ENCODE results near the gene HTR1D.

The HTR1D gene

DNA sequence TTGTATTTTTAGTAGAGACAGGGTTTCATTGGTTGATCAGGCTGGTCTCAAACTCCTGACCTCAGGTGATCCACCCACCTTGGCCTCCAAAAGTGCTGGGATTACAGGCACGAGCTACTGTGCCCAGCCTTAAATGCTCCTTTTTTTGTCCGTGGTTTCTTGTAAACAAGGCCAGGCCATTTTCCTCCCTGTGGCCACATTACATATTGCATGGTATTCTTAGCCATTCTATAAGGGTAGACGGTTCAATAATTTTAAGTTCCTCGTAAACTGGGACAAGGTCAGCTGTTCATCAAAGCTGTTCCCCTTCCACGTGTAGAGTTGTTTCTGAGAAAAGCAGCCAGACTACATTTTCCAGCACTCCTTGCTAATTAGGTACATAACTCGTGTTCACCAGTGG lies 38.4 kb downstream of the HTR1D start:
- peaks cover 4% of the 10 kb centered on the region for H3K9me3 Mint-ChIP-seq
- H3K4me1 Mint-ChIP-seq = peaks cover 24% of the 10 kb centered on the region
- no peak overlapping the region for H3K27ac Mint-ChIP-seq
- no peak overlapping the region for H3K4me3 Mint-ChIP-seq
- peaks cover 32% of the 10 kb centered on the region for H3K27me3 Mint-ChIP-seq
- DNase-seq (no peak), ATAC-seq (no peak)
- no peaks in the 10 kb centered on the region for H3K36me3 Mint-ChIP-seq (ENCODE audit: low read depth)

GRCh38 chr1:23178414-23178813 lies 38.9 kb downstream of the HTR1D start:
- no peak overlapping the region for H3K27ac Mint-ChIP-seq
- H3K4me3 Mint-ChIP-seq = peak overlapping the region; percentile 52
- no peaks in the 10 kb centered on the region for H3K36me3 Mint-ChIP-seq (ENCODE audit: low read depth)

DNA sequence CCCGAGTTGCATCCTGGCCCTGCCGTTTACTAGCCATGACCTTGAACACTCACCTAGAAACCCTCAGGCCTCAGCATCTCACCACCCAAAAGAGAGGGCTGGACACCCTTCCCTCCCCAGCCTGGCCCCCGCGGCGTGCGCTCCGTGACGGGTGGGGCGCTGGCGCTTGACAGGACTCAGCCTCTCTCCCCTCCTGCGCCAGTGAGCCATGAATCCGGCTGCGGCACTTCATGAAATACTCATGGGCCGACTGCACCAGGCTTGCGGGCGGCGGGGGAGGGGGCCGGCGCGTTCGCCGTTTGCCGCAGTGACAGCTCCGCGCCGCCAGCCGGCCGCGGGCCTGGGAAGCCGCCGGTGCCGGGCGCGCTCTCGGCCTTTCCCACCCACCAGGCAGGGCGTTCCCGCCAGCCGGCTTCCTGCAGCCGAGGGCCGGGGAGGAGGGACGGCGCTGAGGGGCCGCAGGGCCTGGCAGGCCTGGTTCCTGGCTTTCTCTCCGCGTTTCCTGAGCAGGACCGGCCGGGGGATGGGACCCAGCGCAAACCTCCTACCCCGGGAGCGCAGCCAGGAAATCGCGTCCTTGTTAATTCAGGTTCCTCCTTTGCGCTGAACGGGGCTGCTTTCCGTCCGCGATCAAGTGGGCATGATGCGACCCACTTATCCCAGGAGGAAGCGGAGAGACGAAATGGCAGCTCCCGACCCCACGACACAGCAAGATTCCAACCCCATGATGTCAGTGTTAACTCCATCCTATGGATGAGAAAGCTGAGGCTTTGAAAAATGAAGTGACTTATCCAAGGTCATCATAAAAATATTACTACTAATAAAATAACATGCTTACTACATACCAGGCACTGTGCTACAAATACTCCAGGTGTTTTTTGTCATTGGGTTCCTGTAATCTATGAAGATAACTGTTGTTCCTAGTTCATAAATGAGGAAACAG lies 39.6 kb downstream of the HTR1D start:
- peaks cover 29% of the 10 kb centered on the region for H3K27me3 Mint-ChIP-seq
- peak; percentile 68 for ATAC-seq
- no peaks in the 10 kb centered on the region for H3K36me3 Mint-ChIP-seq (ENCODE audit: low read depth)
- peak overlapping the region; percentile 52 for H3K4me3 Mint-ChIP-seq
- H3K27ac Mint-ChIP-seq = no peak overlapping the region
- peaks cover 24% of the 10 kb centered on the region for H3K4me1 Mint-ChIP-seq
- peaks cover 4% of the 10 kb centered on the region for H3K9me3 Mint-ChIP-seq
- DNase-seq = peak; percentile 62

More at GRCh38 chr1:23178414-23178813, 38.9 kb downstream of the HTR1D start:
- ATAC-seq (no peak), DNase-seq (no peak)
- peaks cover 32% of the 10 kb centered on the region for H3K27me3 Mint-ChIP-seq
- peaks cover 24% of the 10 kb centered on the region for H3K4me1 Mint-ChIP-seq
- H3K9me3 Mint-ChIP-seq = peaks cover 4% of the 10 kb centered on the region

GRCh38 chr1:23177031-23177430 lies 40.3 kb downstream of the HTR1D start:
- H3K27ac Mint-ChIP-seq = no peak overlapping the region
- no peaks in the 10 kb centered on the region for H3K36me3 Mint-ChIP-seq (ENCODE audit: low read depth)

GRCh38 chr1:23174426-23175110 lies 42.7 kb downstream of the HTR1D start:
- no peak for ATAC-seq
- Mint-ChIP-seq H3K4me3 (no peak overlapping the region), H3K36me3 (ENCODE audit: low read depth) (no peaks in the 10 kb centered on the region), H3K4me1 (peaks cover 29% of the 10 kb centered on the region), H3K9me3 (peaks cover 4% of the 10 kb centered on the region), H3K27me3 (peaks cover 24% of the 10 kb centered on the region), H3K27ac (no peak overlapping the region)
- DNase-seq = no peak

More at GRCh38 chr1:23177031-23177430, 40.3 kb downstream of the HTR1D start:
- Mint-ChIP-seq H3K27me3 (peaks cover 26% of the 10 kb centered on the region), H3K9me3 (peaks cover 4% of the 10 kb centered on the region), H3K4me1 (peaks cover 24% of the 10 kb centered on the region), H3K4me3 (peak overlapping the region; percentile 52)
- DNase-seq (no peak), ATAC-seq (no peak)

GRCh38 chr1:23171181-23171755 lies 46.0 kb downstream of the HTR1D start:
- H3K27me3 Mint-ChIP-seq = peaks cover 5% of the 10 kb centered on the region
- H3K27ac Mint-ChIP-seq = no peak overlapping the region
- H3K4me1 Mint-ChIP-seq = peaks cover 36% of the 10 kb centered on the region
- no peak for ATAC-seq
- peaks cover 4% of the 10 kb centered on the region for H3K9me3 Mint-ChIP-seq
- no peak overlapping the region for H3K4me3 Mint-ChIP-seq
- H3K36me3 Mint-ChIP-seq (ENCODE audit: low read depth) = no peaks in the 10 kb centered on the region
- no peak for DNase-seq

DNA sequence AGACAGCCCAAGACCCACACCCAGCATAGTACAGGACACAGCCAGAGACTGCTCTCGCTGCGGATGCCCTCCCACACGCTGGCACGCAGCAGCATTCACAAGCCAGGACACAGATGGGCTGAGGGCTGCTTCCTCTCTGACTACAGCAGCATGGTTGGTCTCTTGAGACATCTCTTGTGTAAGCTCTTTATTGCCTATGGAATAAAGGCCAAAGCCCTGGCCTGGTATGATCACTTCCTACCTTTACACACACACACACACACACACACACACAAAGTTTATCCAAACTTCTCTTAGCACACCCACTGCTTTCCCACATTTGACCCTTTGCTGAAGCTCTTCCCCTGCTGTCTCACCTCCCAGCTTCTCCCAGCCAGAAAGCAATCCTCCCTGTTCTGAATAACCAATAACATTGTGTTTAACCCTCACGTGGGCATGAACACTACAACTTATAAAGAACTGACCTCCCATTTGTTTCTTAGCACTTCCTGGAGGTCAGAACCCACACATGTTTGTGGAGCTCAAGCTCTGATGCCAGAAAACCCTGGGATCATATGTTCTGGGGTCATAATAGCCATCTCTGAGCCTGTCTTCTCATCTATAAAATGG lies 47.5 kb downstream of the HTR1D start:
- peaks cover 41% of the 10 kb centered on the region for H3K4me1 Mint-ChIP-seq
- H3K27me3 Mint-ChIP-seq = no peaks in the 10 kb centered on the region
- ATAC-seq (peak; percentile 46), DNase-seq (peak; percentile 25)
- H3K9me3 Mint-ChIP-seq = peaks cover 4% of the 10 kb centered on the region
- peak overlapping the region; percentile 94 for H3K4me3 Mint-ChIP-seq
- no peaks in the 10 kb centered on the region for H3K36me3 Mint-ChIP-seq (ENCODE audit: low read depth)
- peak overlapping the region; percentile 0 for H3K27ac Mint-ChIP-seq

- no peak for ATAC-seq
- DNase-seq = no peak
- Mint-ChIP-seq H3K27ac (no peak overlapping the region), H3K4me1 (peaks cover 35% of the 10 kb centered on the region), H3K27me3 (no peaks in the 10 kb centered on the region), H3K9me3 (peaks cover under 1% of the 10 kb centered on the region), H3K4me3 (peak overlapping the region; percentile 94), H3K36me3 (ENCODE audit: low read depth) (no peaks in the 10 kb centered on the region)
Observed at GRCh38 chr1:23169195-23169575, 48.1 kb downstream of the HTR1D start.

DNA sequence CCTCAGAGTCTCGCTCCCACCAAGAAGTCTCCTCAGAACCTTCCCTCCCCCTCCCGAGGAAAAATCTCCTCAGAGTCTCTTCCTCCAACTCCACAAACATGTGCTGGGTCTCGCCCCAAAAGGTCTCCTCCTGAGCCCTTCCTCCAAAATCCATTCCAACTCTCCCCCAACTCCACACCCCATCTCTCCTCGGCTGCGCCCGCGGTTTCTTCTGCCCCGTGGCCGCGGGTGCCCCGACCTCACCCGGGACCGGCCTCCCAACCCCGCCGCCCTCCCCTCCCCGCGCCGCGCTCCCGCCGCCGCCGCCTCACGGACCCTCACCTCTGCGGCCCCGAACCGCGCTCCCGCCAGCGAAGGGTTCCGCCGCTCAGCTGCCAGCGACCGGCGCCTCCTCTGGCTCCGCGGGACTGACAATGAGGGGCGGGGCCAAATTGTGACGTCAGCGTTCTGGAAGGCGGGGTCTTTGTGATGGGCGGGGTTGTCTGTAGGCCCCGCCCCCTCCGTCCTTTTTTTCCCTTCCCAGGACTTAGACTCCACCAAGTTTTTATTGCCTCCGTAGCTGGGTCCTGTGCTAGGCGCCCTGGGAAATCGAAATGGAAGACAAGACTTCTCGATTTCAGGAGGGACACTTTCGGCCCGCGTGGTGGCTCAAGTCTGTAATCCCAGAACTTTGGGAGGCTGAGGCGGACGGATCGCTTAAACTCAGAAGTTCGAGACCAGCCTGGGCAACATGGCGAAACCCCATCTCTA lies 48.7 kb downstream of the HTR1D start, which contains the start of gene LUZP1:
TSS of gene LUZP1 (minus strand) at position 412 of the 750 bp plus-strand sequence.
- H3K27me3 Mint-ChIP-seq = no peaks in the 10 kb centered on the region
- DNase-seq (peak; percentile 88), ATAC-seq (peak; percentile 74)
- no peaks in the 10 kb centered on the region for H3K9me3 Mint-ChIP-seq
- H3K36me3 Mint-ChIP-seq (ENCODE audit: low read depth) = no peaks in the 10 kb centered on the region
- peak within 1 kb of the TSS; percentile 88 for H3K27ac Mint-ChIP-seq
- H3K4me3 Mint-ChIP-seq = peak within 1 kb of the TSS; percentile 94
- H3K4me1 Mint-ChIP-seq = peaks cover 33% of the 10 kb centered on the region

DNA sequence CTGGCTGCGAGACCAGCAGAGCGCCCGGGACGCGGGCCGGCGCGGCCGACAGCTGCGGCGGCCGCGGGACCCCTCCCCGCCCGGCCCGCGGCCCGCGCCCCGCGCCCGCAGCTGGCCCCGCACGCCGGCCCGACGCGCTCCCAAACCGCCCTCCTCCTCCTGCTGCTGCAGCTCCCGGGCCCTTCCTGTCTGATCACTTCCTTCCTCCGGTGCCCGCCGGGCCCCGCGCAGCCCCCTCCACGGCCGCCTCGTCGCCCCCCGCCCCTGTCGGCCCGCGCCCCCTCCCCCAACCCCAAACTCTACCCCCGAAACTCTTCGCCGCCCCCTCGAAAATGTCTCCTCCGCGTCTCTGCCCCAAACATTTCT lies 49.2 kb downstream of the HTR1D start:
- H3K36me3 Mint-ChIP-seq (ENCODE audit: low read depth) = no peaks in the 10 kb centered on the region
- peak overlapping the region; percentile 88 for H3K27ac Mint-ChIP-seq
- peak; percentile 31 for DNase-seq
- peaks cover 33% of the 10 kb centered on the region for H3K4me1 Mint-ChIP-seq
- peak overlapping the region; percentile 94 for H3K4me3 Mint-ChIP-seq
- H3K27me3 Mint-ChIP-seq = no peaks in the 10 kb centered on the region
- H3K9me3 Mint-ChIP-seq = no peaks in the 10 kb centered on the region
- ATAC-seq = peak; percentile 47

GRCh38 chr1:23167353-23168078 lies 49.8 kb downstream of the HTR1D start:
- Mint-ChIP-seq H3K4me3 (peak overlapping the region; percentile 94), H3K4me1 (peaks cover 33% of the 10 kb centered on the region), H3K9me3 (no peaks in the 10 kb centered on the region), H3K36me3 (ENCODE audit: low read depth) (no peaks in the 10 kb centered on the region), H3K27me3 (no peaks in the 10 kb centered on the region), H3K27ac (no peak overlapping the region)
- ATAC-seq (peak; percentile 22), DNase-seq (peak; percentile 43)

GRCh38 chr1:23166854-23167253 lies 50.4 kb downstream of the HTR1D start:
- ATAC-seq (no peak), DNase-seq (no peak)
- Mint-ChIP-seq H3K4me1 (peaks cover 33% of the 10 kb centered on the region), H3K4me3 (peak overlapping the region; percentile 74), H3K27ac (no peak overlapping the region), H3K36me3 (ENCODE audit: low read depth) (no peaks in the 10 kb centered on the region), H3K27me3 (no peaks in the 10 kb centered on the region), H3K9me3 (no peaks in the 10 kb centered on the region)

GRCh38 chr1:23163395-23163794 lies 53.9 kb downstream of the HTR1D start:
- peaks cover 18% of the 10 kb centered on the region for H3K4me1 Mint-ChIP-seq
- H3K36me3 Mint-ChIP-seq (ENCODE audit: low read depth) = no peaks in the 10 kb centered on the region
- no peak overlapping the region for H3K4me3 Mint-ChIP-seq
- no peaks in the 10 kb centered on the region for H3K27me3 Mint-ChIP-seq
- no peak for ATAC-seq
- no peak overlapping the region for H3K27ac Mint-ChIP-seq
- H3K9me3 Mint-ChIP-seq = no peaks in the 10 kb centered on the region
- DNase-seq = no peak
